MCF 10A (cell line): ENCODE data around the gene MDP1. TPM values are rescaled to one million over a fixed set of nuclear protein-coding genes. Genes with fewer than 3 reads are reported as not detected.
"Not testable (repeated sequence)": the region's sequence is repeated elsewhere in the genome, so short reads cannot be mapped to it uniquely, and the experiment has no call there.

Source experiments
- BruUV-seq: library from RNA; stranded (reverse); fragments of 400-500 nt; replicated peaks from 2 replicates; lab custom pipeline; 2021; lab: Mats Ljungman, UMichigan
- CTCF ChIA-PET: fragments of 300-600 bp; sonication (Branson Sonifier 250); formaldehyde crosslinking; extraction: SDS; loops from one replicate; lab custom pipeline; 2021; ENCODE audit warnings: antibody characterized with exemption, inconsistent platforms; lab: Yijun Ruan, JAX
- POLR2A ChIA-PET: fragments of 300-600, 350-650 bp; sonication (Branson Sonifier 250); formaldehyde crosslinking; extraction: SDS; loops from one replicate; lab custom pipeline; 2020; ENCODE audit warnings: antibody characterized with exemption, inconsistent platforms; lab: Yijun Ruan, JAX
- DNase-seq: peaks from one replicate; pipeline ENCODE4 v3.0.0-alpha.2; 2018; ENCODE audit not compliant: unreplicated experiment
- H3K27ac Mint-ChIP-seq: one replicate; pipeline ENCODE4 v1.8.0; 2022; ENCODE audit warnings: mild to moderate bottlenecking, low read depth, mixed read lengths; ENCODE audit not compliant: unreplicated experiment
- H3K27me3 Mint-ChIP-seq: one replicate; pipeline ENCODE4 v1.8.0; 2022; ENCODE audit warnings: mixed read lengths; ENCODE audit not compliant: insufficient read depth, unreplicated experiment
- H3K36me3 Mint-ChIP-seq: one replicate; pipeline ENCODE4 v1.8.0; 2022; ENCODE audit warnings: mild to moderate bottlenecking, moderate library complexity, mixed read lengths; ENCODE audit not compliant: insufficient read depth, unreplicated experiment
- H3K4me1 Mint-ChIP-seq: one replicate; pipeline ENCODE4 v1.8.0; 2022; ENCODE audit warnings: mixed read lengths; ENCODE audit not compliant: insufficient read depth, unreplicated experiment
- H3K4me3 Mint-ChIP-seq: one replicate; pipeline ENCODE4 v1.8.0; 2022; ENCODE audit warnings: mild to moderate bottlenecking, moderate library complexity, mixed read lengths; ENCODE audit not compliant: unreplicated experiment
- H3K9me3 Mint-ChIP-seq: one replicate; pipeline ENCODE4 v1.8.0; 2022; ENCODE audit warnings: mixed read lengths; ENCODE audit not compliant: unreplicated experiment
- intact Hi-C: fragments of 100-400 bp; cut with micrococcal nuclease; formaldehyde crosslinking; loops from 2 replicates; pipeline ENCODE4 v1.14.1; 2022
- total RNA-seq: library from RNA; stranded (reverse); gene quantifications from 2 replicates; pipeline ENCODE4 v1.2.3, GENCODE V29; 2022
- TF ChIP-seq, protein P1 (sequence below): fragments of 200-600 bp; IDR thresholded peaks from one replicate; pipeline ENCODE4 v1.8.0; 2022; ENCODE audit warnings: antibody characterized with exemption, mild to moderate bottlenecking; ENCODE audit not compliant: unreplicated experiment

Gene MDP1
- total RNA-seq, 1 experiment from 2014 or later = 20.2 TPM

DNA sequence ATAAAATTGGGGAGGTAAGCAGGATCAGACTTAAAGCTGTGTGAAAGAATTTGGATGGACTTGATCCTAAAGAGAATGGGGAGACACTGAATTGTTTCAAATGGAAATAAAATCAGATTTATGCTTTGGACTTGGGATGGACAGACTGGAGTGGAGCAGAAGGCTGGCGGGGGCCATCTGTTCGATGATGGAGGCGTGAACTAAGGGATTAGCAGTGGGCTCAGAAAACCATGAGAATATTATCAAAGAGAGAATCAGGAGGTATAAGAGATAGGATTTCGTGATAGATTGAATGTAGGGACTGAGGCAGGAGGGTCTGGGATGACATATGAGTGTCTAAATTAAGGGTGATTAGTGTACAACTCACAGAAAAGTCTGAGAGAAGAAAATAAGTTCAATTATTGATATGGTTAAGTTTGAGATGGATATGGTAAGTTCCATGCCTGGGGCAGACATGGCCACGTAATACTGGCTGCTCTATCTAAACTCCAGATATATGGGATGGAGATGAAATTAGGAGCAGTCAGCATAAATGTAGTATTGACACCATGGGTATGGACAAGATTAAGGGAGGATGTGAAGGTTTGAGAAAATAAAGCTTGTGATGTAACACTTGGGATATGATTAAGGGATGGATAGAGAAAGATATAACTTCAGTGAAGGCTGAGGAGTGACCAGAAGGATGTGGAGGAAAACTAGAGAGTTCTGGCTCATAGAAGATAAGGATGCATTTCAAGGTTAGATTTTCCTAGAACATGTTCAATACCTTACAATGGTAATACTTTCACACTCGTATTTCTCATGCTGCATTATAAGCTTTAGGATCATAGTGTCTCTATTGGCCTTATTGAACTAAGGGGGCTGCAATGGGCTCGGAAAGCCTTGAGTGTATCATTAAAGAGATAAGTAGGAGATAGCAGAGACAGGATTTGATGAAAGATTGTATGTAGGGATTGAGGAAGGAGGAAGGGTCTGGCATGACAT, 11.4 kb downstream of the MDP1 start:
- Mint-ChIP-seq H3K4me3 (no peak overlapping the region), H3K27ac (no peak overlapping the region), H3K27me3 (no peaks in the 10 kb centered on the region), H3K4me1 (no peaks in the 10 kb centered on the region), H3K36me3 (peaks cover 79% of the 10 kb centered on the region), H3K9me3 (peaks cover 8% of the 10 kb centered on the region)
- intact Hi-C loops = no loop called here
- DNase-seq = no peak
- CTCF ChIA-PET = interaction anchor here (0.5 to 1.0 kb wide), 4 partner anchors 20 to 227 kb away, joined by 3 to 5 read pairs (median 4); partner anchors contain the start of genes CIDEB and EMC9
- BruUV-seq = no TSS peak
- POLR2A ChIA-PET = interaction anchor here (0.7 to 3.2 kb wide), 5 partner anchors 9 to 236 kb away, joined by 3 to 15 read pairs (median 3); partner anchors contain the start of genes CHMP4A, IRF9, MDP1 and TM9SF1
- TF ChIP-seq, protein P1, sequence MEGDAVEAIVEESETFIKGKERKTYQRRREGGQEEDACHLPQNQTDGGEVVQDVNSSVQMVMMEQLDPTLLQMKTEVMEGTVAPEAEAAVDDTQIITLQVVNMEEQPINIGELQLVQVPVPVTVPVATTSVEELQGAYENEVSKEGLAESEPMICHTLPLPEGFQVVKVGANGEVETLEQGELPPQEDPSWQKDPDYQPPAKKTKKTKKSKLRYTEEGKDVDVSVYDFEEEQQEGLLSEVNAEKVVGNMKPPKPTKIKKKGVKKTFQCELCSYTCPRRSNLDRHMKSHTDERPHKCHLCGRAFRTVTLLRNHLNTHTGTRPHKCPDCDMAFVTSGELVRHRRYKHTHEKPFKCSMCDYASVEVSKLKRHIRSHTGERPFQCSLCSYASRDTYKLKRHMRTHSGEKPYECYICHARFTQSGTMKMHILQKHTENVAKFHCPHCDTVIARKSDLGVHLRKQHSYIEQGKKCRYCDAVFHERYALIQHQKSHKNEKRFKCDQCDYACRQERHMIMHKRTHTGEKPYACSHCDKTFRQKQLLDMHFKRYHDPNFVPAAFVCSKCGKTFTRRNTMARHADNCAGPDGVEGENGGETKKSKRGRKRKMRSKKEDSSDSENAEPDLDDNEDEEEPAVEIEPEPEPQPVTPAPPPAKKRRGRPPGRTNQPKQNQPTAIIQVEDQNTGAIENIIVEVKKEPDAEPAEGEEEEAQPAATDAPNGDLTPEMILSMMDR = no peak

DNA sequence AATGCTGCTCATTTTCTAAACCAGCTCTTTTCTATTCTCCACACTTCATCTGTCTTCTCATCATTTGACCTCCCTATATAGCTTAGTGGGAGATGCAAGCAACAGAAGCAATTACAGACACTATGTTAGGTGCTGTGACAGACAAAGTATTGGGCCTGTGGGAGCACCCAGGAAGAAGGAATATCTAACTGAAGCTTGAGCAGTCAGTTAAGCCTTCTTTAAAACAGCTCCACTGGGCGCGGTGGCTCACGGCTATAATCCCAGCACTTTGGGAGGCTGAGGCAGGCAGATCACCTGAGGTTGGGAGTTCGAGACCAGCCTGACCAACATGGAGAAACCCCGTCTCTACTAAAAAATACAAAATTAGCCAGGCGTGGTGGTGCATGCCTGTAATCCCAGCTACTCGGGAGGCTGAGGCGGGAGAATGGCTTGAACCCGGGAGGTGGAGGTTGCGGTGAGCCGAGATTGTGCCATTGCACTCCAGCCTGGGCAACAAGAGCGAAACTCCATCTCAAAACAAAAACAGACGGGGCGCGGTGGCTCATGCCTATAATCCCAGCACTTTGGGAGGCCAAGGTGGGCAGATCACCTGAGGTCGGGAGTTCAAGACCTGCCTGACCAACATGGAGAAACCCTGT, 12.5 kb downstream of the MDP1 start:
- H3K9me3 Mint-ChIP-seq, H3K4me3 Mint-ChIP-seq, H3K27ac Mint-ChIP-seq, intact Hi-C loops, BruUV-seq, H3K4me1 Mint-ChIP-seq, DNase-seq, H3K27me3 Mint-ChIP-seq: not testable (repeated sequence)
- CTCF ChIA-PET = interaction anchor here (0.6 to 1.0 kb wide), 2 partner anchors 60 to 228 kb away, joined by 3 to 4 read pairs; no protein-coding TSS in a partner anchor
- POLR2A ChIA-PET = interaction anchor here (0.6 to 3.2 kb wide), 3 partner anchors 11 to 105 kb away, joined by 3 to 15 read pairs (median 3); partner anchors contain the start of genes CHMP4A, CIDEB, IRF9 and MDP1
- peaks cover 81% of the 10 kb centered on the region for H3K36me3 Mint-ChIP-seq

DNA sequence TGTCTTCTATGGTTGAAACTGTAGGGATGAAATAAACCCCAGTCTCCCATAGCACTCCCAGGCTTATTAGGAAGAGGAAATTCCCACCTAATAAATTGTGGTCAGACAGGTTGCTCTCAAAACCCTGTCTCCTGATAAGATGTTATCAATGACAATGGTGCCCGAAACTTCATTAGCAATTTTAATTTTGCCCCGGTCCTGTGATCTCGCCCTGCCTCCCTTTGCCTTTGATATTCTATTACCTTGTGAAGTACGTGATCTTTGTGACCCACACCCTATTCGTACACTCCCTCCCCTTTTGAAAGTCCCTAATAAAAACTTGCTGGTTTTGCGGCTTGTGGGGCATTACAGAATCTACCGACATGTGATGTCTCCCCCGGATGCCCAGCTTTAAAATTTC, 13.3 kb downstream of the MDP1 start:
- BruUV-seq, H3K27me3 Mint-ChIP-seq, H3K4me3 Mint-ChIP-seq, DNase-seq, H3K4me1 Mint-ChIP-seq, H3K27ac Mint-ChIP-seq, H3K9me3 Mint-ChIP-seq, intact Hi-C loops, CTCF ChIA-PET: not testable (repeated sequence)
- peaks cover 72% of the 10 kb centered on the region for H3K36me3 Mint-ChIP-seq
- POLR2A ChIA-PET = interaction anchor here (0.6 to 3.2 kb wide), 3 partner anchors 12 to 105 kb away, joined by 3 to 15 read pairs (median 3); partner anchors contain the start of genes CHMP4A, CIDEB, IRF9 and MDP1

DNA sequence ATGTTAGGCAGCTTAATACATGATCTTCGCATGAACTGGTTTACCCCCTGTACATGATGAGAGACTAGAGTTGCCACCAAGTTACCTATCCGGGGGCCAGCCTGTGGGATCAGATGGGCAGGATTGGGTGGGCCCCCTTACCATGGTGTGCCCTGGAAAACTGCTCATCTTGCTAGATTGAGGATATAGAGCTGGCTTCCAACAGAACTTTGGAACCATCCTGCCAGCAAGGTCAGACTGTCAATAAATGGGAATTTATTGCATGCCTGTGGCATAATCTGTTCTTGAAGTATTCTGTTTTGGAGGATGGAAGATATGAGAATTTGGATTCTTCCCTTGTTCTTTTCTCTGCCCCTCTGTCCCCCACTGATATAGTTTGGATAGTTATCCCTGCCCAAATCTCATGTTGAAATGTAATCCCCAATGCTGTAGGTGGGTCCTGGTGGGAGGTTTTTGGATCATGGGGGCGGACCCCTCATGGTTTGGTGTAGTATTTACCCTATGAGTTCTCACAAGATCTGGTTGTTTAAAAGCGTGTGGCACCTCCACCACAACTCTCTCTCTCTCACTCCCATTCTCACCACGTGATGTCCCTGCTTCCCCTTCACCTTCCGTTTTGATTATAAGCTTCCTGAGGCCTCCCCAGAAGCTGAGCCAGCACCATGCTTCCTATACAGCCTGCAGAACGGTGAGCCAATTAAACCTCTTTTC, 16.9 kb downstream of the MDP1 start:
- BruUV-seq = no TSS peak
- Mint-ChIP-seq H3K4me3 (no peak overlapping the region), H3K4me1 (peaks cover 15% of the 10 kb centered on the region), H3K27ac (peak overlapping the region; percentile 18), H3K27me3 (no peaks in the 10 kb centered on the region), H3K9me3 (peaks cover 8% of the 10 kb centered on the region), H3K36me3 (peaks cover 50% of the 10 kb centered on the region)
- intact Hi-C loops = loop anchor here (5.0 kb wide), 1 partner anchor 43 kb away; the partner anchor contains the start of gene TINF2
- POLR2A ChIA-PET = interaction anchor here (1.9 kb wide), 1 partner anchor 15 kb away, joined by 4 read pairs; the partner anchor contains the start of gene CHMP4A
- TF ChIP-seq, protein P1 = no peak
- CTCF ChIA-PET = no interaction called here
- DNase-seq = no peak
